SKM-1 treated with dmso at 0.1 percent for 144 hours (cell line): ENCODE measurements around the gene SUGT1.
A peak's percentile ranks its signal among the peaks of the same experiment; 100 is the strongest.

Experiments used
- DNase-seq: peaks from one replicate; lab custom pipeline; 2025; ENCODE audit not compliant: unreplicated experiment; lab: John Stamatoyannopoulos, UW

The SUGT1 gene

GRCh38 chr13:52736891-52737290, 84.3 kb downstream of the SUGT1 start:
- no peak for DNase-seq

GRCh38 chr13:52737451-52737850, 84.8 kb downstream of the SUGT1 start:
- DNase-seq: no peak

- no peak for DNase-seq
These were observed 85.3 kb downstream of the SUGT1 start for GRCh38 chr13:52737965-52738364.

- DNase-seq: no peak
These were observed 86.3 kb downstream of the SUGT1 start for GRCh38 chr13:52738719-52739467.

- DNase-seq: no peak
These were observed 86.9 kb downstream of the SUGT1 start, which contains the start of gene CNMD for GRCh38 chr13:52739468-52740071. TSS of gene CNMD (minus strand) at chr13:52739820. CDS start at chr13:52739701, 119 bp downstream.

- no peak for DNase-seq
These were observed 90.9 kb downstream of the SUGT1 start for GRCh38 chr13:52743569-52743968.

GRCh38 chr13:52743988-52744387, 91.4 kb downstream of the SUGT1 start:
- DNase-seq: peak; percentile 5

GRCh38 chr13:52744842-52745375, 92.3 kb downstream of the SUGT1 start:
- no peak for DNase-seq

GRCh38 chr13:52746141-52746540, 93.5 kb downstream of the SUGT1 start:
- DNase-seq: no peak

- DNase-seq: no peak
These were observed 96.8 kb downstream of the SUGT1 start for GRCh38 chr13:52749419-52749818.
